Activated T-helper 1 cell treated with Interleukin-2 at 50 U/mL for 16 hours (primary cell): ENCODE results near the gene RBPJL.

Experiments used
- DNase-seq: peaks from one replicate; pipeline ENCODE4 v3.0.0-alpha.2; 2020; ENCODE audit warnings: low read depth

Gene RBPJL

DNA sequence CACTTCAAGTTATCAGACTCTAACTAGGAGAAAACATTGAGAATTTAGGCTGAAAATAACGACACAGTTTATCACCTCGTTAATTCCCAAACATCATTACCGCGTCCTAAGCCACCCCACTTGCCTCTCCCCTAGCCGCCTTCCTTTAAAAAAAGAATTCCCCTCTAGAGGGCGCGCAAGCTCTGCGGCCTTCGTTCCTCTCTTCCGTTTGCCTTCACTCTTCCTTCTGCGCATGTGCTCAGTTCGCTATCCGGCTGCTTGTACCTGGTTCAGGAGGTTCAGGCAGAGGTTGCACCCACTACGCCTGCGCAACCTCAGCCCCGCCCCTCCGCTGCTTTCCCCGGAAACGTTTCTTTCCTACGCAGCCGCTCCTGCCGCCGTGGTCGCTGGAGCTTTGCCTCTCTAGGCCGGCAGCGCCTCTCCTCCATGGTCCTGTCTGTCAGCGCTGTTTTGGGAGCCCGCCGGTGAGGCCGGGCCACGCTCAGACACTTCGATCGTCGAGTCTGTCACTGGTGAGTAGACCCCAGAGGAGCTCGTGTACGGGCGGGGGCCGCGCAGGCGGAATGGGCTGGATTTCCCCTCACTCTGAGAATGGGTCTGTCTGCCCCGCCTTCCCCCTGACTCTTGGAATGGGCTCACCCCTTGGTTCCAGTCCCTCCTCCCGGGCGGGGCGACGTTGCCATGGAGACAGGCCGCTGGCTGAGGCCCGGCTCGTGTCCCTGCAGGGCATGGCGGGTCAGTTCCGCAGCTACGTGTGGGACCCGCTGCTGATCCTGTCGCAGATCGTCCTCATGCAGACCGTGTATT, 56.4 kb downstream of the RBPJL start, which contains the start of gene SYS1:
SYS1 (plus strand) TSS at position 353 of the 807 bp plus-strand sequence; CDS start at position 729, 376 bp downstream.
- DNase-seq = peak; percentile 98

DNA sequence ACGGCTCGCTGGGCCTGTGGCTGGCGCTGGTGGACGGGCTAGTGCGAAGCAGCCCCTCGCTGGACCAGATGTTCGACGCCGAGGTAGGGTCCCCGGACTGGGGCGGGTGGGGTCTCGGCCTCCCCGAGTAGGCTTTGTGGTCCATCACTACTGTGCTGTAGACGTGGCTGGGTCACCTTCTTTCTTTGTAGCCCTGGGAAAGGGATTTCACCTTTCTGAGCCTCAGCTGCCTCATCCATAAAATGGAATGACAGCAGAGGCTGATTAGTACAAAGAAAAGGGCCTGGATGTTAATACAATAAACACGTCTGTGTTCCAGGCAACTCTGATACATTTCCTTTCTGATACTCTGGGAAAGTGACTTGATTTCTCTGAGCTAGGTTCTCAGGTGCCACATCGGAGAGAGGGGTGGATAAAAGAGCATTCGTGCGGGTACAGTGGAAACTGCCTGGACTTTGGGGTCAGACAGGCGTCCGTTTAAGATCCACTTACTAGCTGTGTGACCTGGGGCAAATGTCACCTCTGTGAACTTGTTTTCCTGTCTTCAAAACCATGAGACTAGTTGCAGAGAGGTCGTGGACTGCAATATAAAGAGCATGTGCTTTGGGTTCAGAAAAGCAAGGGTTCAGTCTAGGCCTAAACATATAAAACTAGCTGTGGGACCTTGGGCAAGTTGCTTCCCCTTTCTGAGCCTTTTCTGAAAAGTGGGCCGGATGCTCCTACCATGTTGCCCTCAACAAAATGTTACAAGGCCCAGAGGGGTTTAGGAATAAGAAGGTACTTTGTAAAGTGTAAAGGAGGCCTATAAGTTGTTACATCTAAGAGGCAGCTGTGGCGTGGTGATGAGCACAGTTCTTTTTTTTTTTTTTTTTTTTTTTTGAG, 57.2 kb downstream of the RBPJL start:
- DNase-seq = no peak

GRCh38 chr20:45365444-45365970, 58.9 kb downstream of the RBPJL start:
- DNase-seq = no peak

- DNase-seq = no peak
Observed at GRCh38 chr20:45366192-45366591, 59.6 kb downstream of the RBPJL start.

DNA sequence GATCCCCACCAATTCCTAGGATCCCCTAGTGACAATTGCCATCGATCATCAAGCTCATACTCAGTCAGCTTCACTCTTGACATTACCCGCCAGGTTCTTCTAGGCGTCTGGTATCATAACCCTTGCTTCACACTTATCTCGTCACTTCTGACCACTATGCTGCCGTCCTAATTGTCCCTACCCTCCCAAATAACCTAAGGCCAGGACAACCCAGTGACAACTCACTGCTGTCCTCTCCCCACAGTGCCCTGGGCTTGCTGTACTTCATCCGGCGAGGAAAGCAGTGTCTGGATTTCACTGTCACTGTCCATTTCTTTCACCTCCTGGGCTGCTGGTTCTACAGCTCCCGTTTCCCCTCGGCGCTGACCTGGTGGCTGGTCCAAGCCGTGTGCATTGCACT, 60.0 kb downstream of the RBPJL start:
- DNase-seq = no peak

- DNase-seq = no peak
Observed at GRCh38 chr20:45367126-45367525, 60.5 kb downstream of the RBPJL start.
